ENCODE data around the gene ARHGAP40. TPM values are rescaled to one million over a fixed set of nuclear protein-coding genes. Genes with fewer than 3 reads are reported as not detected.

Gene ARHGAP40
- total and polyA plus RNA-seq, 2 of the 13 experiments (the other 11 are each of a cell fraction or from before 2014, with no cell fraction given): 0.75 to 2.1 TPM

GRCh38 chr20:38645980-38646858, 44.6 kb downstream of the ARHGAP40 start (continued):
- TF ChIP-seq ZNF264 (CRISPR knock-in tag; IDR thresholded peaks at IDR 0.05) (no peak), HNRNPLL (IDR thresholded peaks at IDR 0.05; ENCODE audit: low read depth, low read length, poor library complexity, severe bottlenecking) (peak; percentile 69), KAT8 (CRISPR knock-in tag; IDR thresholded peaks at IDR 0.05) (peak; percentile 54; the same call in 1 of the 2 replicates), NR0B2 (CRISPR knock-in tag; IDR thresholded peaks at IDR 0.05) (peak; percentile 63; the same call in 1 of the 2 replicates), ZNF543 (CRISPR knock-in tag; IDR thresholded peaks at IDR 0.05) (no peak), DZIP1 (CRISPR knock-in tag; IDR thresholded peaks at IDR 0.05) (no peak), NFKB2 (CRISPR knock-in tag; IDR thresholded peaks at IDR 0.05; ENCODE audit: borderline replicate concordance) (peak; percentile 74; the same call in 1 of the 2 replicates), MEF2D (CRISPR knock-in tag; IDR thresholded peaks at IDR 0.05) (no peak)
